Measurements from ENCODE around the gene VEZT.
"Not testable (repeated sequence)": the region's sequence is repeated elsewhere in the genome, so short reads cannot be mapped to it uniquely, and the experiment has no call there.

Gene VEZT

DNA sequence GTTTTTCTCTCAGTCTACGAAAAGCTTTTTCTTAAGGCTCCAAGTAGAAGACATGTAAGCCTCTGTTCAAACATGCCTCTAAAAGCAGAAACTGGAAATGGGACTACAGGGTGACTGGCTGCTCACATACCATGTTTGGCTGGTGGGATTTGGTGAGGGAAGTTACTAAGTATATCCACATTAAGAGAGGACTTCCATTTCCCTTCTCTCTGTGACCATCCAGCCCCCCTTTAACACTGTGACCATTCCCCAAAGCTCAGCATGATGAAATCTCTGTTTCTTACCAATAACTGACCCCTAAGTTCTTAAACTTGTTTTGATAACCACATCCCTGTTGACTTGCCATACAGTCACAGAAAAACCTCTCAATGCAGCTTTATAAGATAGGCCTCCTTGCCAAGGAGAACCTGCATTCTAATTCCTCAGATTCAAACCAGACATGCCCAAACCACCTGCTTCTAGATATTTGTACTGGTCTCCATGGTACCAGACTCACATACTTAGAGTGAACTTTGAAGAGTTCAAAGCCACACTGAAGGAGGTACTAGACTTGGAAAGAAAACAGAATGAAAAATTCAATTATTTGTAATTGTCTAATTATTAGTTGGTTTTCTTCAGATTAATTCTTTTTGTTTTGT is 102.2 kb downstream of the VEZT start:
- DNase-seq (ENCODE audit: low read depth in 2 of 2), result no peak

DNA sequence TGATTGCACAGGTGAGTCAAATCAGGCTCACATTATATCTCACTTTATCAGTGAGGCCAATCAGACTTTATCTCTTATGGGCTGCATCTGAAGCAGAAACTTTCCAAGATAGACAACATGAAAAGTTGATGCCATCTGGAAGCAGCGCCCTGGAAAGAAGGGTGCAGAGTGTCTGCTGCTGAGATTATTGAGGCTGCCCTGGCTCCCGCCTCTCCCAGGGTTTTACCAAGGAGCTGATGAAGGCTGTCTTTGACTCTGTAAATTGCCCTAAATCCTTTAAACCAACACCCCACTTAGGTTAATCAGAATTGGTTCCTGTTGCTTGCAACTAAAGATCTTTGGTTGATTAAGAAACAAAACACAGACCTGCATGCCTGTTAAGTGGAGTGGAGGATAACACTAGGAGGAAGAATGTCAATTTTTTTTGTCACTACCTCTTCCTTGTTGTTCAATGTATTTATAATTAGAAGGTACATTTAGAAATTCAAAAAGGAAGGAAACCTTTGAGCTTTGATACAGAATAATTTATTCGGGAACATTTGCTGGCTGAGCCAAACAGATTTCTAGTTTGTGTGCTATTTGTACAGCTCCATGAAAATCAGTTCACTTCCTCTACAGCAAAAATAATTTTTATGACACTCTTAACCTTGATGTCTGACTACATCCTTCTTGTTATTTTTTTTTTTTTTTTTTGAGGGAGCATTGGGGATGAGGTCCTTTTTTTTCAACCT is 104.1 kb downstream of the VEZT start:
- DNase-seq (ENCODE audit: low read depth in 2 of 2), result no peak

DNA sequence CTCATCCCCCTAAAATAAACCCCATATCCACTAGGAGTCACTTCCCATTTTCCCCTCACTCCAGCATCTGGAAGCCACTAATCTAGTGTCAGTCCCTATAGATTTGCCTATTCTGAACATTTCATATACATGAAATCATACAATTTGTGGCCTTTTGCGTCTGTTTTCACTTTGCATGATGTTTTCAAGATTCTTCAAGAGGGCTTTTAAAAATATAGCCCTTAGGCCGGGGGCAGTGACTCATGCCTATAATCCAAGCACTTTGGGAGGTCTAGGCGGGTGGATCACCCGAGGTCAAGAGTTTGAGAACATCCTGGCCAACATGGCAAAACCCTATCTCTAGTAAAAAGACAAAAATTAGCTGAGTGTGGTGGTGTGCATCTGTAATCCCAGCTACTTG is 104.7 kb downstream of the VEZT start:
- DNase-seq (ENCODE audit: low read depth in 2 of 2), result no peak

DNA sequence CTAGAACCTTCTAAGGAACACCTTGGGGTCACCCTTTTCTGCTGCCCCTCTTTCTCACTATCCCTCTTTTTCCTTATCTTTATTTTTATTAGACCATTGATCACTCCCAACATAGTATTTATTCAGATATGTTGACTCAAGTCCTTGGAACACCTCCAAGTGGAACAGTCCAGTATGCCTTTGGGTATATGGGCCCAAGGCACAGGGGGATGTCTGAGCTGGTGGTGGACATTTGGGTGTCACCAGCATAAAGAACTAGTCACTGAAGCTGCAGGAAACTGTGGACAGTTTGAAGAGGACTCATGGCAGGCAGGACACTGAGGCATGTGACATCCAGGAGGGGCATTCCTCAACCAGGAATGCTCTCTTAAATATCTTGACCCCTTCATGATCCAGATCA is 105.6 kb downstream of the VEZT start:
- DNase-seq (ENCODE audit: low read depth in 2 of 2), result no peak

DNA sequence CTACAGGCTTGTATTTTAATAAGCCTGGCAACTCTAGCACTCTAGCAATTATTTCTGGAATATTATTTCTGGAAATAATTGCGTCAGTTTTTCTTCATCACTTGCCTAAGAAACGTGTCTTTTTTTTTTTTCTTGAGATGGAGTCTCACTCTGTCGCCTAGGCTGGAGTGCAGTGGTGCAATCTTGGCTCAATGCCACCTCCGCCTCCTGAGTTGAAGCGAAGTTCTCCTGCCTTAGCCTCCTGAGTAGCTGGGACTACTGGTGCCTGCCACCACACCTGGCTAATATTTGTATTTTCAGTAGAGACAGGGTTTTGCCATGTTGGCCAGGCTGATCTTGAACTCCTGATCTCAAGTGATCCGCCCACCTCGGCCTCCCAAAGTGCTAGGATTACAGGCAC is 106.6 kb downstream of the VEZT start:
- not testable (repeated sequence) for DNase-seq (ENCODE audit: low read depth in 2 of 2)

DNA sequence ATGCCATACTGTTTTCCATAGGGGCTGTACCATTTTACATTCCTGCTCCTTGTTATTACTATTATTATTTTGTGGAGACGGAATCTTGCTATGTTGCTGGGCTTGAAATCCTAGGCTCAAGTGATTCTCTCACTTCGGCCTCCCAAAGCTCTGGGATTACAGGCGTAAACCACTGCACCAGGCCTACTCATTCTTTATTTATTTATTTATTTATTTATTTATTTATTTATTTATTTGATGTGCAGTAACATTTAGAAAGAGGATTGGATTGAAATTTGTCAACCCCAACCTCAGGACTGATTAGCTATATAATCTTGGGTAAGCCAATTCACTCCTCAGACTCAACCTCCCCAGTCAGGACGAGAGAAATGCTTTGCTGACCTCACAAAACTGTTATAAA is 107.9 kb downstream of the VEZT start:
- no peak for DNase-seq (ENCODE audit: low read depth in 2 of 2)

DNA sequence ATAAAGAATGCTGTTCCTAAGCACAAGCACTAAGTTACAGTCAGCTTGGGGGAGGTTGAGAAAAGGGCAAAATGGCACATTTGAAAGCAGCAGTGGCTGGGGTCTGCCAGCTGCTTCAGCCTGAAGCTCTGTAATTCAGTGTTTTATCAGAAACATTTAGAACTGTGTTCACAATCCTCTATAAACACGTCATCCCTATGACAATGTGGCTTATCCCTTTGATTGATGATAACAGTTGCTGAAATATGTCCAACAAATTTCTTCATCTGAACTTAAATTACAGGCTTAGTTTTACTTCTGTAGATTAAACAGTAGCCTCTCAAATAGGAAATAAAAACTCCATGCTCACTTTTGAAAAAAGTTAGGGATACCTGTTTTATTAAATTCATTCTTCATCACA is 108.8 kb downstream of the VEZT start:
- no peak for DNase-seq (ENCODE audit: low read depth in 2 of 2)

DNA sequence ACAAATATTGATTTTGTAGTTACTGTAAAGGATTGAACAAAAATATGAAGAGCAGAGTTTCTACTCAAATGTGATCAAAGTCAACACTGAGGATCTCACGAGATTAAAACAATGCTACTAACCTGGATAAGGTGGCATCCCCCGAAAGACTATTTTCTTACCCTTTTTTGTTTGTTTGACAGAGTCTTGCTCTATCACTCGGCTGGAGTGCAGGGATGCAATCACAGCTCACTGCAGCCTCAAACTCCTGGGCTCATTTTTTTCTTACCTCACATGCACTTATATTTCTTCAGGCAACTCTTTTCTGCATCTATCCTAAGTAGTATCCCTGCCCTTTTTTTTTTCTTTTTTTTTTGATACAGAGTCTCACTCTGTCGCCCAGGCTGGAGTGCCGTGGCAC is 109.2 kb downstream of the VEZT start:
- DNase-seq (ENCODE audit: low read depth in 2 of 2), result no peak

DNA sequence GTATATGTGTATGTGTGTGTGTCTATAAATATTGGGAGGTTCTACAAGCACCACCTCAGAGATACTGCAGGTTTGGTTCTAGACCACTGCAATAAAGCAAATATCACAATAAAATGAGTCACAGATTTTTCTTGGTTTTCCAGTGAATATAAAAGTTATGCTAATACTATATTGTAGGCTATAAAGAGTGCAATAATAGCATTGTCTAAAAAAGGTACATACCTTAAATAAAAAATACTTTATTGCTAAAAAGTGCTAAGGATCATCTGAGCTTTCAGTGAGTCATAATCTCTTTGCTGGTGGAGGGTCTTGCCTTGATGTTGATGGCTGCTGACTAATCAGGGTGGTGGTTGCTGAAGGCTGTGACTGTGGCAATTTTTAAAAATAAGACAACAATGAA is 111.1 kb downstream of the VEZT start:
- DNase-seq (ENCODE audit: low read depth in 2 of 2), result no peak

DNA sequence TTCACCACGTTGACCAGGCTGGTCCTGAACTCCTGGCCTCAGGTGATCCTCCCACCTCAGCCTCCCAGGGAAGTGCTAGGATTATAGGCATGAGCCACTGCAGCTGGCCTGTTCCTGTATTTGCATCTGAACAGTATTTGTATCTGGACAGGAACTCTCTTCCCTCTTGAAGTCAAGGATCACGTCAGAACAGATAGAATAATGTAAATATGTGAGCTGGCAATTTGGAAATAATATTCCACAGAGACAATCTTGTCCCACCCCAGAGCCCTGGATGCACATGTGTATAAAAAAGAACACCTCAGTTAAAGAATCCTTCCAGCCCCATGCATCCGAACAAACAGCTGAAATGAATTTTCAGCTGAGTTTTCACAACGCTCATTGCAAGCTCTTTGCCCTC is 118.3 kb downstream of the VEZT start:
- no peak for DNase-seq (ENCODE audit: low read depth in 2 of 2)

DNA sequence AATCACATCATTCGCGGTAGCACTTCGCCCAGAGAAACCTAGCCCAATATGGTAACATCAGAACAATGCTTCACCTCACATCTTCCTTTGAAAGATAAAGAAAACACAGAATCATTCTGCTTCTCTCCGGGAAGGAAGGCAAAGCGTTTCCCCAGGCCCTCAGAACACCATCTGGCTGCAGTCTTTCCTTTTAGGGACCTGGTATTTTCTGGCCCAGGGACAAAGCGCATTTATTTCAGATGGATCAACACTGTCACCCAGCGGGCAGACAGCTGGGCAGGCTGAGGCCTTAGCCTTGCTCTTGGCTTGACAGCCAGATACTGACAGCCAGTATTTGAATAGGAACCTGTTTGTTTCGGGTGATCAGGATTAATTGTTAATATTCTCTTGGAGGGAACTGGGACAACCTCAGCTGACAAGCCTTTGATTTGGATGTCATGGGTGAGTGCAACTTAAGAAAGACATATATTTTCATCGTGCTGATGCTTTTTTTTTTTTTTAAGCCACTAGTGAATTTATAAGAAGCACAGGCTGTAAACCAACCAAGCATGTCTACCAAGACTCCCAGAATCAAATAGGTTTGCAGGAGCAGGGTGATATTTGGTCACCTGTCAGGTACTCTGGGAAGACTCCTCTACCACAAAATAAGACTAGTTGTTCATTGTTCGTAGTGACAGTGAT is 118.9 kb downstream of the VEZT start:
- DNase-seq (ENCODE audit: low read depth in 2 of 2), result no peak

DNA sequence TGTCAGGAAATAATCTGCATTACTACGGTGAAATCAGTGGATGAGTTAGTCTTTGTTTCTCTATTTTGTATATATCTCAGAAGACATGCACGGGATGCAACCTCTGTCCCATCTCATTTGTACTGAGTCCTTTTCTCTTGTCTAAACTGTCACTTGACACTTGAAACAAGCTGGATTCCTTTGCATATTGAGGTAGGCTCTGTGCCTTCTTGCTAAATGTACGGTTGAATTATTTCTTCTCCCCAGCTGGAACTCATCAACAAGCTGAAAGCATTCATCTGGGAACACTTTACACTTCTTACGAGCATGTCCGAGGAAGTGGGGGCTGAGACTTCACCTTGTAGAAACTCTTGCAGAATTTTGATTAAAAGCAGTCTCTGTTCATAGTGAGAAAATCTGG is 119.5 kb downstream of the VEZT start:
- DNase-seq (ENCODE audit: low read depth in 2 of 2), result no peak

DNA sequence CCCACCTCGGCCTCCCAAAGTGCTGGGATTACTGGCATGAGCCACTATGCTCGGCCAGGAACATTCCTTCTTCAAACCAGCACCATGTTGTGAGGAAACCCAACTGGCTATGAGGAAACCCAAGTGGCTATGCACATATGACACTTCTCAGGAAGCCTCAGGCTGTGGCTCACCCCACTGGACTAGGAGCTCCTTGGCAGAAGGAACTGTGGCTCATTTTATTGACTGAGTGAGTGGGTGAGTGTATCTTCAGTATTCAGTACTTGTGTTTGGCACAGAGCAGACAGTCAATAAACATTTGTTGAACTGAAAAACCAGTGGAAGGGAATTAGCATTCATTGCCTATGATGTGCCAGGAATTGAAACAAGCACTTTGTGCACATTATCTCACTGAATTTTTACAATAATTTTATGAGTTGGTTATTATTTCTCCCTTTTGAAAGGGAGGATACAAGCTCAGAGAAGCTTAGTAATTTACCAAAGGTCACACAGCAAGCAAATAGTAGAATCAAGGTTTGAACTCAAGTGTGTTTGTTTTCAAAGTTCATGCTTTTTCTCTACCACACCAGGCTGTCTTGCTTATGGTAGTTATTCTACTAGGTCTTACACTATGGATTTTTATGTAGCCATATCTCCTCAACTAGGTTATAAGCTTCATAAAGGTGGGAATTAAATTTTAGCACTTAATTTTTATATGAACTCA is 121.6 kb downstream of the VEZT start:
- no peak for DNase-seq (ENCODE audit: low read depth in 2 of 2)

DNA sequence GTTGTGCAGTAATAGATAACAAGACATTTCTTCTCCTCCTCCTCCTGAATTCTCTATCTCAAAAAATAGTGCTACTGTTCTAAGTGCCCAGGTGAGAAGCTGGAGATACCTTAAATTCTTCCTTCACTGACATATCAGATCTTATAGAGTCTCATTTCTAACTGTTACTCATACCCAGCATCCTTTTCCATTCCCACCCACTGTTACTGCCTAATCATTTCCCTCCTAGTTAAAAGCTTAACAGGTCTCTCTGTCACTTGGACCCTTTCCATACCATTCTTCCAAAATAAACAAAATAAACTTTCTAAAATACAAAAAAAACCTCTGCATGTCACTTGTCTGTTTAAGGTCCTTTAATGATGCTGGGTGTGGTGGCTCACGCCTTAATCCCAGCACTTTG is 124.4 kb downstream of the VEZT start:
- DNase-seq (ENCODE audit: low read depth in 2 of 2), result no peak

DNA sequence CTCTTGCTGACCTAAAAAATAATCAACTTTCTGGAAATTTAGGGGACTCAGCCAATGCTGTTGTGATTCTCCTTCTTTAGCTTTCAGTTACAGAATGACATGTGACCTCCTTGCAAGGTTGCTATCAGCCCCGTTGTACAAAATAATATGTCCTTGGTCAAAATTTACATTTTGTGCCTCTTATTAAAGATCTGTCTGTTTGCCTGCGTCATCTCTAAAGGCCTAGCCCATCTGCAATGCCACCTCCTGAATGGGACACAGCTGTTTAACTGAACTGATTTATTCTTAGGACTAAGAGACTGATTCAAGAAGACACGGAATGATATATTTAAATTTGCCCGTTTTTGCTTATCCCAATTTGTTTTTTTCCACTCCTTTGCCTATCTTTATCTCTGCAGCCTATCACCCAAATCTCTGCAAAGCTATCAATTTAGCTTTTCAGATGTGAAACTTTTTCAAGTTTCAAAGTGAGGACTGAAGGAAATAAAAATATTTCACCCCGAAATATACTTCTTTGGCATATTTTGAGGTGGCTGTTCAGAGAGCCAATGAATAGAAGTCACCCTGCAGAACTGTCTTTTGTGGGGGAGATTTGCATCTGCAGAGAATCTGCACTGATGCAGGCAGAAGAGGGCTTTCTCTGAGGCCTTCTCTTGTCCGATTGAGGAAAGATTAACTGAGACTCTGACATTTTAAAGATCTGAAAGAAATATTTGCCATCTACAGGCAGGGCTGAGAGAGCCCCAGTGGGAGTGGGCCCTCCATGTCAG is 126.0 kb downstream of the VEZT start:
- DNase-seq (ENCODE audit: low read depth in 2 of 2), result no peak

DNA sequence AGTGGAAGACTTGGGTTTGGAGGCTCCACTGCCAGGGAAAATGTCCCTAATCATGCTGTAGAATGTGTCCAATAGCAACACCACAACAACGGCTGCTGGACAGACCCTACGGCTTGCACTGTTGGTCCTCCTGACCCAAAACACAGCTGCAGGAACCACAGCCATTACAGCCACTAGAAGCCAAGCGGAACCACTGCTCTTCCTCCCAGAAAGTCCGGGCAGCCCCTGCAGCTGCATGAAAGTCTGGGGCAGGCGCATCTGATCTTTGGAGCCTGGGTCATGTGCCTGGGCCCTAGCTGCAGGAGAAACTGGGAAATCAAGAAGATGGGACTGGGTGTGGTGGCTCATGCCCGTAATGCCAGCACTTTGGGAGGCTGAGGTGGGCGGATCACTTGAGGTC is 131.7 kb downstream of the VEZT start:
- DNase-seq (ENCODE audit: low read depth in 2 of 2), result no peak

DNA sequence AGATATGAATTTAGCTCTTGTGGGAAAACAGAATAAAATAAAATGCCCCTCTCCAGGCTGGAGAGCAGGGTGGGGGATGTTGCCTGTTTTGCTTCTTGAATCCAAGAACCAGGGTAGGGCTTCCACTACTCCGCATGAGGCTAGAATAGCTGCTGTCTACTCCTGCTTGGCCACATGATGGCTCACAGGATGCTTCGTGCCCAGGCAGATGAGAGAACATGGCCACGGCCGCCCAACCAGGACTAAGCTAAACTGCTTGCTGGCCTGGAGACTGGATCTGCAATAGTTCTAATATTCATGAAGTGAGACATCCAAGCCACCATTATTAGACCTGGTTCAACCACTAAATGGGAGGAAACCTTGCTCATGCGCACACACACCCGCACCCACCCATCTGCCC is 134.1 kb downstream of the VEZT start:
- no peak for DNase-seq (ENCODE audit: low read depth in 2 of 2)

Data from stimulated activated CD4-positive, alpha-beta T cell treated with anti-CD3 and anti-CD28 coated beads, Interleukin-1b, Interleukin-23, amount 100 ng/mL, for 4 hours (primary cell).